Measurements from ENCODE around the gene KANSL1L.

DNA sequence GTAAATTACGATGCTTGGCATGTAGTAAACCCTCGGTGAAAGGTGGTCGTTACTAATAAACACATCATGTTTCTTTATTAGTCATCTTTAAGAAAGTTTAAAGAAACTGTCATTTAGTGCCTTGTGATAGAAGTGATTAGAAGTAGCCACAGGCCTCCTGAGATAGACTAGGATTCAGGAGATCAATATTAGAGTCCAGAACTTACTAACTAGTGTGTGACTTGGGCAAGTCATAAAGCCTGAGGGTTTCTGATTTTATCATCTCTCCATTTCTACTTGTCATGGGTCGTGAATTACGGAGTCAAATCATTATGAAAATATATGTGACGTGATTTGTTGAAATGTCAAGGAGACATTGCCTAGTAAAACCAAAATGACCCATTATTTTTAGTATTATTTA, 162.1 kb downstream of the KANSL1L start:
- TF ChIP-seq, protein P1, sequence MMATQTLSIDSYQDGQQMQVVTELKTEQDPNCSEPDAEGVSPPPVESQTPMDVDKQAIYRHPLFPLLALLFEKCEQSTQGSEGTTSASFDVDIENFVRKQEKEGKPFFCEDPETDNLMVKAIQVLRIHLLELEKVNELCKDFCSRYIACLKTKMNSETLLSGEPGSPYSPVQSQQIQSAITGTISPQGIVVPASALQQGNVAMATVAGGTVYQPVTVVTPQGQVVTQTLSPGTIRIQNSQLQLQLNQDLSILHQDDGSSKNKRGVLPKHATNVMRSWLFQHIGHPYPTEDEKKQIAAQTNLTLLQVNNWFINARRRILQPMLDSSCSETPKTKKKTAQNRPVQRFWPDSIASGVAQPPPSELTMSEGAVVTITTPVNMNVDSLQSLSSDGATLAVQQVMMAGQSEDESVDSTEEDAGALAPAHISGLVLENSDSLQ (IDR thresholded peaks at IDR 0.05) = no peak
- TF ChIP-seq, protein P2, sequence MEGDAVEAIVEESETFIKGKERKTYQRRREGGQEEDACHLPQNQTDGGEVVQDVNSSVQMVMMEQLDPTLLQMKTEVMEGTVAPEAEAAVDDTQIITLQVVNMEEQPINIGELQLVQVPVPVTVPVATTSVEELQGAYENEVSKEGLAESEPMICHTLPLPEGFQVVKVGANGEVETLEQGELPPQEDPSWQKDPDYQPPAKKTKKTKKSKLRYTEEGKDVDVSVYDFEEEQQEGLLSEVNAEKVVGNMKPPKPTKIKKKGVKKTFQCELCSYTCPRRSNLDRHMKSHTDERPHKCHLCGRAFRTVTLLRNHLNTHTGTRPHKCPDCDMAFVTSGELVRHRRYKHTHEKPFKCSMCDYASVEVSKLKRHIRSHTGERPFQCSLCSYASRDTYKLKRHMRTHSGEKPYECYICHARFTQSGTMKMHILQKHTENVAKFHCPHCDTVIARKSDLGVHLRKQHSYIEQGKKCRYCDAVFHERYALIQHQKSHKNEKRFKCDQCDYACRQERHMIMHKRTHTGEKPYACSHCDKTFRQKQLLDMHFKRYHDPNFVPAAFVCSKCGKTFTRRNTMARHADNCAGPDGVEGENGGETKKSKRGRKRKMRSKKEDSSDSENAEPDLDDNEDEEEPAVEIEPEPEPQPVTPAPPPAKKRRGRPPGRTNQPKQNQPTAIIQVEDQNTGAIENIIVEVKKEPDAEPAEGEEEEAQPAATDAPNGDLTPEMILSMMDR (IDR thresholded peaks at IDR 0.05 in 2 of 3, conservative IDR thresholded peaks at IDR 0.05 in 1 of 3; ENCODE audit: control insufficient read depth in 2 of 3, extremely low read depth in 1 of 3, insufficient read depth in 1 of 3, low read depth in 3 of 3, low read length in 3 of 3) = no peak
- no peak for TF ChIP-seq POLR2AphosphoS2 (IDR thresholded peaks at IDR 0.05; ENCODE audit: low read depth, low read length)
- TF ChIP-seq ZNF274 (IDR thresholded peaks at IDR 0.05; ENCODE audit: insufficient read depth, insufficient read length) = no peak
- no peak for TF ChIP-seq POLR2A (IDR thresholded peaks at IDR 0.05; ENCODE audit: low read depth, low read length)
- TF ChIP-seq CHD1 (IDR thresholded peaks at IDR 0.05; ENCODE audit: low read depth, low read length) = no peak
